Fibroblast of mammary gland (primary cell): ENCODE data around the gene FOXN1.

ENCODE experiments used
- DNase-seq: peaks from one replicate; pipeline ENCODE4 v3.0.0-alpha.2; 2010; ENCODE audit warnings: low read depth
- H3K4me3 ChIP-seq: 2 replicates; pipeline ENCODE4 v1.5.1; 2011; ENCODE audit warnings: low read depth, mild to moderate bottlenecking, low read length, moderate library complexity; ENCODE audit not compliant: control insufficient read depth
- CTCF ChIP-seq: conservative IDR thresholded peaks from 2 replicates; pipeline ENCODE4 v1.5.1; 2011; ENCODE audit warnings: low read depth, low read length, inconsistent platforms; ENCODE audit not compliant: control insufficient read depth, insufficient read depth

FOXN1 gene

GRCh38 chr17:28527181-28527681, 21.1 kb downstream of the FOXN1 start:
- no peak for TF ChIP-seq CTCF
- H3K4me3 ChIP-seq: no peak overlapping the region
- DNase-seq: no peak

GRCh38 chr17:28527859-28528258, 21.7 kb downstream of the FOXN1 start:
- DNase-seq: no peak
- no peak for TF ChIP-seq CTCF
- H3K4me3 ChIP-seq: no peak overlapping the region

GRCh38 chr17:28528327-28529012, 22.3 kb downstream of the FOXN1 start:
- no peak for DNase-seq
- TF ChIP-seq CTCF: no peak
- H3K4me3 ChIP-seq: no peak overlapping the region

- DNase-seq: no peak
- no peak for TF ChIP-seq CTCF
Measured at GRCh38 chr17:28529013-28529400, 22.9 kb downstream of the FOXN1 start.

GRCh38 chr17:28530250-28530649, 24.1 kb downstream of the FOXN1 start:
- H3K4me3 ChIP-seq: no peak overlapping the region
- no peak for TF ChIP-seq CTCF
- DNase-seq: no peak

More at GRCh38 chr17:28529013-28529400, 22.9 kb downstream of the FOXN1 start:
- H3K4me3 ChIP-seq: no peak overlapping the region

- no peak for DNase-seq
- TF ChIP-seq CTCF: no peak
- H3K4me3 ChIP-seq: no peak overlapping the region
Measured at GRCh38 chr17:28530926-28531325, 24.8 kb downstream of the FOXN1 start.
